Measurements from ENCODE around the gene ADAM17. TPM values are rescaled to one million over a fixed set of nuclear protein-coding genes. Genes with fewer than 3 reads are reported as not detected.
"Not testable (repeated sequence)": the region's sequence is repeated elsewhere in the genome, so short reads cannot be mapped to it uniquely, and the experiment has no call there.

The ADAM17 gene
- total RNA-seq (10 to 100 TPM; 27.2 to 27.9 TPM), polyA plus RNA-seq (1 to 10 TPM; 6.9 to 7.8 (median 7.7) TPM), total RNA-seq (44.5 to 181 (median 80.4) reads per million in 6 experiments)

- H3K4me1 Mint-ChIP-seq = peaks cover 26 to 63% (median 56%) of the 10 kb centered on the region in 4 donors
- no peaks in the 10 kb centered on the region for H3K9me3 Mint-ChIP-seq
- peak within 1 kb of the TSS; percentile 93 to 98 (median 96) for H3K27ac Mint-ChIP-seq
- H3K4me3 Mint-ChIP-seq = peak within 1 kb of the TSS; percentile 94 to 99 (median 96)
- DNase-seq = peak; percentile 68 to 86 (median 80)
- peak; percentile 89 to 93 for ATAC-seq
- H3K36me3 Mint-ChIP-seq = no peaks in the 10 kb centered on the region
- H3K27me3 Mint-ChIP-seq = no peaks in the 10 kb centered on the region
- POLR2A ChIA-PET = interaction anchor here (0.5 to 3.2 kb wide), 18 partner anchors 9 to 287 kb away, joined by 3 to 39 read pairs (median 4); partner anchors contain the start of genes CPSF3, IAH1, ITGB1BP1 and TAF1B
Measured at GRCh38 chr2:9555297-9556120, at the start of gene ADAM17. Gene ADAM17, minus strand, starts transcription at chr2:9555830. Its CDS starts 225 bp downstream, at chr2:9555605.

DNA sequence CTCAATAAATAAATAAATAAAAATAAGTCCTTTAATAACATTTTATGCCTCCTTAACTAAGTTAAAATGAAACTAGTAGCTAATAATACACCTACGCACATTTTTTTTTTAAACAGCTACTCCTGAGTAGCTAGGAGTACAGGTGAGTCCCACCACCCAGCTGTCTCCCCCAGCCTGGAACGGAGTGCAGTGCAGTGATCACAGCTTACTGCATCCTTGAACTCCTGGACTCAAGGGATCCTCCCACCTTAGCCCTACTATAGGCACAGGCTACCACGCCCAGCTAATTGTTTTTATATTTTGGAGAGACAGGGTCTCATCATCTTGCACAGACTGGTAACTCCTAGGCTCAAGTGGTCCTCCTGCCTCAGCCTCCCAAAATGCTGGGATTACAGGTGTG is 46.8 kb upstream of the ADAM17 start:
- POLR2A ChIA-PET = no interaction called here
- Mint-ChIP-seq H3K4me3 (no peak overlapping the region), H3K27ac (no peak overlapping the region), H3K9me3 (peaks cover 0 to 15% (median 8%) of the 10 kb centered on the region in 9 donors), H3K36me3 (peaks cover 16 to 55% (median 42%) of the 10 kb centered on the region in 3 donors), H3K4me1 (peaks cover 9 to 50% (median 33%) of the 10 kb centered on the region in 4 donors), H3K27me3 (no peaks in the 10 kb centered on the region)
- no peak for DNase-seq
- no peak for ATAC-seq

- DNase-seq (no peak), ATAC-seq (no peak)
- peak overlapping the region in 1 of 10 donors; percentile 53 for H3K27ac Mint-ChIP-seq
- POLR2A ChIA-PET = no interaction called here
- peaks cover 0 to 15% (median 8%) of the 10 kb centered on the region in 9 donors for H3K9me3 Mint-ChIP-seq
- peaks cover 16 to 55% (median 42%) of the 10 kb centered on the region in 3 donors for H3K36me3 Mint-ChIP-seq
- H3K4me1 Mint-ChIP-seq = peaks cover 9 to 53% (median 38%) of the 10 kb centered on the region in 4 donors
- H3K4me3 Mint-ChIP-seq = no peak overlapping the region
- no peaks in the 10 kb centered on the region for H3K27me3 Mint-ChIP-seq
Measured at GRCh38 chr2:9601397-9601796, 45.8 kb upstream of the ADAM17 start.

DNA sequence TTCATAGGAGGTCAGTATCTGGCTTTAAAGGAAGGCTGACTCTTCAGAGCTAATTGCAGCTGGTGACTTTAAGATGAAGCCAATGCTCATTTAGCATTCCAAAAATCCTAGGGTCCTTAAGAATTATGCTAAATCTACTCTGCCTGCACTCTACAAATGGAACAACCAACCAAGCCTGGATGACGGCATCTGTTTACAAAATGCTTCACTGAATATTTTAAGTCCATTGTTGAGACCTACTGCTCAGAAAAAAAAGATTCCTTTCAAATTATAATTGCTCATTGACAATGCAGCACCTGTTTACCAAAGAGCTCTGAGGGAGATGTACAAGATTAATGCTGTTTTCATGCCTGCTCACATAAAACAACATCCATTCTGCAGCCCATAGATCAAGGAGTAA is 43.8 kb upstream of the ADAM17 start:
- Mint-ChIP-seq H3K27ac (peak overlapping the region in 2 of 10 donors; percentile 16 to 59), H3K27me3 (no peaks in the 10 kb centered on the region), H3K36me3 (peaks cover 16 to 46% (median 42%) of the 10 kb centered on the region in 3 donors), H3K4me1 (peaks cover 15 to 50% (median 44%) of the 10 kb centered on the region in 4 donors), H3K9me3 (peaks cover 0 to 15% (median 8%) of the 10 kb centered on the region in 9 donors), H3K4me3 (no peak overlapping the region)
- no peak for DNase-seq
- POLR2A ChIA-PET = no interaction called here
- ATAC-seq = no peak

DNA sequence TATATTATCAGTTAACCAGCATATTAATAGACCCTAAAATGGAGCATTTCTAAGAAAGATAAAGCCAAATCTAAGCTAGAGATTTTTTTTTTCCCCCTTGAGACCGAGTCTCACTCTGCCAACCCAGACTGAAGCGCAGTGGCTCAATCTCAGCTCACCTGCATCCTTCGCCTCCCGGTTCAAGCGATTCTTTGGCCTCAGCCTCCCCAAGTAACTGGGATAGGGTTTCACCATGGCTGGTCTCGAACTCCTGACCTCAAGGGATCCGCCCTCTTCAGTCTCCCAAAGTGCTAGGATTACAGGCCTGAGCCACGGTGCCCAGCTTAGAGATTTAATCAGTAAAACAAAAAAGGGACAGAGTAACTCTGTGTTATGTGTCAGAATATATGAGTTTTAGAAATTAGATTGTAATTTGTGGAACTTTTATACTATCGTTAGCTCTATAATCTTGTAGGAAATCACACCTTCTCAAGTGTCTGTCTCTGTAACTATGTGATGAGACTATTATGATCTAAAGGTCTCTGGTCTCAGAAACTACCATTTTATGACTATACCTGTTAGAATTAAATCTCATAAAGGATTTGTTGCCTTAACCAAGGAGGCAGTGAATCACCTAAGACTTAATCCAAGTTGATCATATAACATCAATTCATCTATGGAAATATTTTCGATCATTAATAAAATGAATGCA is 41.1 kb upstream of the ADAM17 start:
- Mint-ChIP-seq H3K4me3 (peak overlapping the region in 6 of 10 donors; percentile 15 to 62 (median 40)), H3K36me3 (peaks cover 16 to 44% (median 38%) of the 10 kb centered on the region in 3 donors), H3K27ac (peak overlapping the region in 6 of 10 donors; percentile 15 to 86 (median 60)), H3K4me1 (peaks cover 17 to 52% (median 48%) of the 10 kb centered on the region in 4 donors), H3K9me3 (peaks cover 0 to 15% (median 8%) of the 10 kb centered on the region in 9 donors), H3K27me3 (no peaks in the 10 kb centered on the region)
- ATAC-seq = no peak
- no peak for DNase-seq
- POLR2A ChIA-PET = no interaction called here

DNA sequence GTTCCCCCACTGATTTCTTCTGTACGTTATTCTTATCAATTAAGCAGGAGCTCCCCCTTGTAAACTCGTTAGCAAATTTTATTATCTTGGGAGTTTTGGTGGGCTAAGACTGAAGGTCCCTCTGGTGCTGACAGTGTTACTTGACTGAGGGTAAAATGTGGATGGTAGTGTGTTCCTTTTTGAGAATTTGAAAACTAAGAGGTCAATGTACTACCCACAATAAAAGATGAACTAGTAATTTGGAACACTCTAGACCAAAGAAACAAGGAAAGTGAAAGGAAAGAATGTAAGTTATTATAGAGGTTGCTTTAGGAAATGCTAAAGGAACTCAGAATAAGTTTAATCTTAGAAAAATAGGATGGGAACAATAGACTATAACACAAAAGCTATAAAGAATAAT is 40.1 kb upstream of the ADAM17 start:
- Mint-ChIP-seq H3K27me3 (no peaks in the 10 kb centered on the region), H3K4me1 (peaks cover 20 to 58% (median 50%) of the 10 kb centered on the region in 4 donors), H3K9me3 (peaks cover 0 to 15% (median 8%) of the 10 kb centered on the region in 9 donors), H3K27ac (peak overlapping the region in 5 of 10 donors; percentile 26 to 67 (median 49)), H3K4me3 (peak overlapping the region in 1 of 10 donors; percentile 48), H3K36me3 (peaks cover 16 to 44% (median 29%) of the 10 kb centered on the region in 3 donors)
- POLR2A ChIA-PET = no interaction called here
- DNase-seq (no peak), ATAC-seq (no peak)

DNA sequence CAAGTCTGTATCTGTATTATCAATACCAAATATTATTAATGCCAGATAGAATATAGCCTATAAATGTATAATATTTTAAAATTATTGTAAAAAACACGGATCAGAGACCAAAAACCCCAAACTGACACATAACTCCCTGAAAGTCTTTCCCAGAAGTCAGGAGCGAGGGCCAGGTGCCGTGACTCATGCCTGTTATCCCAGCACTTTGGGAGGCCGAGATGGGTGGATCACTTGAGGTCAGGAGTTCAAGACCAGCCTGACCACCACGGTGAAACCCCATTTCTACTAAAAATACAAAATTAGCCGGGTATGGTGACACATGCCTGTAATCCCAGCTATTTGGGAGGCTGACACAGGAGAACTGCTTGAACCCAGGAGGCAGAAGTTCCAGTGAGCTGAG is 39.6 kb upstream of the ADAM17 start:
- H3K9me3 Mint-ChIP-seq = peaks cover 0 to 15% (median 7%) of the 10 kb centered on the region in 9 donors
- DNase-seq, POLR2A ChIA-PET, H3K27me3 Mint-ChIP-seq, ATAC-seq, H3K4me3 Mint-ChIP-seq: not testable (repeated sequence)
- peak overlapping the region in 3 of 10 donors; percentile 24 to 65 (median 45) for H3K27ac Mint-ChIP-seq
- H3K36me3 Mint-ChIP-seq = peaks cover 15 to 42% (median 24%) of the 10 kb centered on the region in 3 donors
- H3K4me1 Mint-ChIP-seq = peaks cover 20 to 58% (median 50%) of the 10 kb centered on the region in 4 donors

DNA sequence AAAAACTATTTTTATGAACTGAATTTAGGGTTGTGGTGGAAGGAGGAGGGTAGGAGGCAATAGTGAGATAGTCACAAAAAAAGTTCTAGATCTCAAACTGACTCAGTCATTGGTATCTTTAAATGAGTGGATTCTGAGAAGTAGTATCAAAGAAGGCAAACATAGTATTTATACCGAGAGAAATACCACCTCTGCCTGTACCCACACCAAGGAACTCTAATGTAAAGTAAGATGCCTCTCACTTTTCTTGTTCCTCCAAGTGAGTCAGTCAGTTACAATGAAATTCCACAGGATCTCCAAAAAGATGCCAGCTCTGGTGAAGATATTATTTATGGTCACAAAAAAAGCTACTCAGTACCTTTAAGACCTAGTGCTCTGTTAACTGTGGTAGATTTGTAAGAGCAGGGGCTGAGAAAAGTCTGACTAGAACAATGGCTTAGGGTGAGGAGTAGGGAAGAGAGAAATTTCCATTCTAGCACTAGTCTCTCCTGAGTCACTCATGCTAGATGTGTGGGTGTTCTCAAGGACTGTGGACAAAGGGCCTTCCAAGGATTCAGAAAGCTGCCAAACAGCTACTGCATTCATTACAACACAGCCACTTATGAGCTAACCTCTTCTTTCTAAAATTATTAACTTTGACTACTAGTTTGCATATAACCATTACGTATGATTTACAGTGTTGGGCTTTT is 38.9 kb upstream of the ADAM17 start:
- peaks cover 18 to 53% (median 47%) of the 10 kb centered on the region in 4 donors for H3K4me1 Mint-ChIP-seq
- POLR2A ChIA-PET = interaction anchor here (0.6 kb wide), 1 partner anchor 815 kb away, joined by 4 read pairs; no protein-coding TSS in a partner anchor

DNA sequence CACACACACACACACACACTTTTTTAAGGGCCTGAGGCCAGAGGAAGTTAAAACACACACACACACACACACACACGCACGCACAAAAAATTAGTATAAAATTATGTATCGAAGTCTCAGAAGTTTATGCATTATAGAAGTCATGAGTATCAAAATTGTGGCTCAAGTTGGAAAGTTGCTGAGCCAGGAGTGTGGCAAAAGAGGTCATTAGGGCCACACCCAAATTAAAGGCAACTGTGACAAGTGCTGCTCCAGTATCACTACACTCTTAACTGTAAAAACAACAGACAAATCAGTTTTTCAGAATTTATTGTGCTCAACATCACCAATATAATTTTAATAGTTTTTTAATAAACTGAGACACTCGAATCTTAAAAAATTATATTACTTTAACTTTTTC is 38.3 kb upstream of the ADAM17 start:
- ATAC-seq (no peak), DNase-seq (no peak)
- peak overlapping the region in 3 of 10 donors; percentile 7 to 79 (median 65) for H3K27ac Mint-ChIP-seq
- H3K4me3 Mint-ChIP-seq = no peak overlapping the region
- H3K27me3 Mint-ChIP-seq = no peaks in the 10 kb centered on the region
- H3K36me3 Mint-ChIP-seq = peaks cover 2 to 38% (median 14%) of the 10 kb centered on the region in 3 donors
- peaks cover 0 to 2% (median 0%) of the 10 kb centered on the region in 9 donors for H3K9me3 Mint-ChIP-seq
- peaks cover 18 to 53% (median 46%) of the 10 kb centered on the region in 4 donors for H3K4me1 Mint-ChIP-seq
- POLR2A ChIA-PET = interaction anchor here (0.6 kb wide), 1 partner anchor 815 kb away, joined by 4 read pairs; no protein-coding TSS in a partner anchor

More for the DNA sequence above, 38.9 kb upstream of the ADAM17 start:
- Mint-ChIP-seq H3K4me3 (no peak overlapping the region), H3K36me3 (peaks cover 8 to 41% (median 20%) of the 10 kb centered on the region in 3 donors), H3K9me3 (peaks cover 0 to 8% (median 1%) of the 10 kb centered on the region in 9 donors), H3K27ac (peak overlapping the region in 9 of 10 donors; percentile 0 to 79 (median 37)), H3K27me3 (no peaks in the 10 kb centered on the region)
- no peak for ATAC-seq
- DNase-seq = no peak

DNA sequence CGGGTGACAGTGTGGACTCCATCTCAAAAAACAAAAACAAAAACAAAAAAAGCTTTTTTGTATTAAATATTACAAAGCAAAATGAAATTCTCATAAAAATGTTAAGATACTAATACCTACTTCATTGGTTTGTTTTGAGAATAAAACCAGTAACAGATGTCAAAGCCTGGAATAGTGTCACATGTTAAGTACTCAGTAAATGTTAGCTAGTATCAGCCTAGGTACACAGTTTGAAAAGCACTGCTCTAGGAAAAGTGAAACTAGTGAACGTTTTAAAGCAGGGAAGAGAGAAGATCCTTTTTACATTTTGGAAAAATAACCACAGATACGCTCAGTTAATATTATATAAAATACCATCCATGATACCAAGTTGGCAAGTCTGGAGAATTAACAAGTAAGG is 37.1 kb upstream of the ADAM17 start:
- H3K4me1 Mint-ChIP-seq = peaks cover 13 to 42% (median 35%) of the 10 kb centered on the region in 4 donors
- H3K27ac Mint-ChIP-seq = peak overlapping the region in 3 of 10 donors; percentile 2 to 70 (median 31)
- H3K4me3 Mint-ChIP-seq = no peak overlapping the region
- DNase-seq (no peak), ATAC-seq (no peak)
- POLR2A ChIA-PET = no interaction called here
- H3K9me3 Mint-ChIP-seq = no peaks in the 10 kb centered on the region
- no peaks in the 10 kb centered on the region for H3K27me3 Mint-ChIP-seq
- peaks cover 0 to 41% (median 9%) of the 10 kb centered on the region in 3 donors for H3K36me3 Mint-ChIP-seq

DNA sequence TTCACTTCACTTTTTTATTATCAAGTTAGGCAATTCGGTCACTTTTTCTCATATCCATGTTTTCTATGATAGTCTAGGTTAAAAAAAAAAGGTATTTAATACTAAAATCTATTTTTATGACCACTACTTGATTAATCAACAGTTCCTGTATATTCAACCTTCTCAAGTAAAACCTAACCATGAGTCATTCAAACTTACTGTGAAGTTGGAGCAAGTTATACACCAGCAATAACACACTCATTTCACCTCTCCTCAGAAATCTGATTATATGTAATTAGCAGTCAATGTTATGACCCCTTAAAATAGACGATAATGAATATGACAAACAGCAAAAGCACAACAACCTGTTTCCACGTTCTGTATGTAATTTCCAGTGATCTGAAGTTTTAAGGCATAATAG is 35.0 kb upstream of the ADAM17 start:
- Mint-ChIP-seq H3K9me3 (no peaks in the 10 kb centered on the region), H3K27ac (peak overlapping the region in 1 of 10 donors; percentile 17), H3K27me3 (no peaks in the 10 kb centered on the region), H3K4me1 (peaks cover 11 to 26% (median 22%) of the 10 kb centered on the region in 4 donors), H3K4me3 (no peak overlapping the region), H3K36me3 (peaks cover 0 to 60% (median 9%) of the 10 kb centered on the region in 3 donors)
- POLR2A ChIA-PET = no interaction called here
- no peak for ATAC-seq
- DNase-seq = no peak

DNA sequence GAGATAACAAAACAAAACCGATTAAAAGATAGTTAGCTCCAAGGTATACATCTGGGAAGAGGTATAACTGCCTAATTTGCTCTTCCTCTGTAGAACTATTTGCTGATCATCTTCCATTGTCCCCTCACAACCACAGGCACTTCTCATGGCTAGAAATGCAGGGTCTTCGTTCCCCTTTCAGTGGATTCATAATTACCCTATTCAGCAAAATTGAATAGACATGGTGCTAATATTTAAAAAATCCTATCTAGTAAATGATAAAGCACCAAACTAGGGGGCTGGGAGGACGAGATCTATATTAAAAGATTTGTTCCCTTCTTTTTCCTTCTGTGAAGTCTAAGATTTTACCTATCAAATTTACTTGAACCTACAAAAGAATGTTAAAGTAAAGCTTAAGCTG is 30.8 kb upstream of the ADAM17 start:
- no peak for DNase-seq
- H3K27me3 Mint-ChIP-seq = no peaks in the 10 kb centered on the region
- ATAC-seq = no peak
- H3K4me3 Mint-ChIP-seq = no peak overlapping the region
- POLR2A ChIA-PET = interaction anchor here (1.3 kb wide), 1 partner anchor 31 kb away, joined by 4 read pairs; the partner anchor contains the start of gene ADAM17
- peaks cover 0 to 3% (median under 1%) of the 10 kb centered on the region in 4 donors for H3K4me1 Mint-ChIP-seq
- no peaks in the 10 kb centered on the region for H3K9me3 Mint-ChIP-seq
- H3K27ac Mint-ChIP-seq = peak overlapping the region in 2 of 10 donors; percentile 4 to 11
- H3K36me3 Mint-ChIP-seq = peaks cover 4 to 72% (median 20%) of the 10 kb centered on the region in 3 donors

Measured in naive thymus-derived CD8-positive, alpha-beta T cell (primary cell).